Chondrocyte (in vitro differentiated cells): Measurements from ENCODE around the gene ZNF43. TPM values are rescaled to one million over a fixed set of nuclear protein-coding genes. Genes with fewer than 3 reads are reported as not detected.
A peak's percentile ranks its signal among the peaks of the same experiment; 100 is the strongest.

Experiments used
- DNase-seq: peaks from one replicate; pipeline ENCODE4 v3.0.0; 2021; ENCODE audit warnings: mixed read lengths, low spot score
- H3K27ac Mint-ChIP-seq: one replicate; pipeline ENCODE4 v1.8.0; 2021; ENCODE audit warnings: mild to moderate bottlenecking, moderate library complexity, mixed read lengths; ENCODE audit not compliant: unreplicated experiment
- H3K27me3 Mint-ChIP-seq: 2 replicates; pipeline ENCODE4 v1.8.0; 2021; ENCODE audit warnings: low read depth, mixed read lengths
- H3K36me3 Mint-ChIP-seq: 2 replicates; pipeline ENCODE4 v1.8.0; 2021; ENCODE audit warnings: low read depth, mixed read lengths
- H3K4me1 Mint-ChIP-seq: 2 replicates; pipeline ENCODE4 v1.8.0; 2021; ENCODE audit warnings: low read depth, mild to moderate bottlenecking, mixed read lengths
- H3K4me3 Mint-ChIP-seq: one replicate; pipeline ENCODE4 v1.8.0; 2021; ENCODE audit warnings: mild to moderate bottlenecking, moderate library complexity, mixed read lengths; ENCODE audit not compliant: unreplicated experiment
- H3K9me3 Mint-ChIP-seq: 2 replicates; pipeline ENCODE4 v1.8.0; 2021; ENCODE audit warnings: low read depth, mixed read lengths
- total RNA-seq: library from RNA; stranded (reverse); gene quantifications from 3 replicates; pipeline ENCODE4 v1.2.1, GENCODE V29; 2021
- TF ChIP-seq, protein P1 (sequence below): fragments of 200-600 bp; sonication (generic); IDR thresholded peaks from 2 replicates; pipeline ENCODE4 v1.5.0; 2021; ENCODE audit warnings: antibody characterized with exemption, mild to moderate bottlenecking, moderate library complexity

ZNF43 gene
- total RNA-seq, 1 donor from 2014 or later, result 9.2 TPM

GRCh38 chr19:21838646-21839045 lies 2.7 kb upstream of the ZNF43 start:
- Mint-ChIP-seq H3K36me3 (peaks cover 29% of the 10 kb centered on the region), H3K4me3 (no peak overlapping the region), H3K4me1 (peaks cover 8% of the 10 kb centered on the region), H3K27me3 (no peaks in the 10 kb centered on the region), H3K9me3 (no peaks in the 10 kb centered on the region), H3K27ac (no peak overlapping the region)
- TF ChIP-seq, protein P1, sequence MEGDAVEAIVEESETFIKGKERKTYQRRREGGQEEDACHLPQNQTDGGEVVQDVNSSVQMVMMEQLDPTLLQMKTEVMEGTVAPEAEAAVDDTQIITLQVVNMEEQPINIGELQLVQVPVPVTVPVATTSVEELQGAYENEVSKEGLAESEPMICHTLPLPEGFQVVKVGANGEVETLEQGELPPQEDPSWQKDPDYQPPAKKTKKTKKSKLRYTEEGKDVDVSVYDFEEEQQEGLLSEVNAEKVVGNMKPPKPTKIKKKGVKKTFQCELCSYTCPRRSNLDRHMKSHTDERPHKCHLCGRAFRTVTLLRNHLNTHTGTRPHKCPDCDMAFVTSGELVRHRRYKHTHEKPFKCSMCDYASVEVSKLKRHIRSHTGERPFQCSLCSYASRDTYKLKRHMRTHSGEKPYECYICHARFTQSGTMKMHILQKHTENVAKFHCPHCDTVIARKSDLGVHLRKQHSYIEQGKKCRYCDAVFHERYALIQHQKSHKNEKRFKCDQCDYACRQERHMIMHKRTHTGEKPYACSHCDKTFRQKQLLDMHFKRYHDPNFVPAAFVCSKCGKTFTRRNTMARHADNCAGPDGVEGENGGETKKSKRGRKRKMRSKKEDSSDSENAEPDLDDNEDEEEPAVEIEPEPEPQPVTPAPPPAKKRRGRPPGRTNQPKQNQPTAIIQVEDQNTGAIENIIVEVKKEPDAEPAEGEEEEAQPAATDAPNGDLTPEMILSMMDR, result no peak
- no peak for DNase-seq

DNA sequence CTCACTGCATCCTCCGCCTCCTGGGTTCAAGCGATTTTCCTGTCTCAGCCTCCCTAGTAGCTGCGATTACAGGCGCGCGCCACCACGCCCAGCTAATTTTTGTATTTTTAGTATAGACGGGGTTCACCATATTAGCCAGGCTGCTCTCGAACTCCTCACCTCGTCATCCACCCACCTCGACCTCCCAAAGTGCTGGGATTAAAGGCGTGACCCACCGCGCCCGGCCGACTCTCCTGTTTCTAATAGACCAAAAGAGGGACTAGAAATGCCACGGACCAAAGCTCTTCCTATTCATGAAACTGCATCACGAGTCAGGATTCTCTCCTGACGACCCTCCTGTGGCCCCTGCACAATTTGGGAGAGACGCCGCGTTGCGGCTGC lies 563 bp downstream of the ZNF43 start:
- Mint-ChIP-seq H3K27me3 (no peaks in the 10 kb centered on the region), H3K36me3 (peaks cover 20% of the 10 kb centered on the region)

GRCh38 chr19:21833733-21834132 lies 2.2 kb downstream of the ZNF43 start:
- no peaks in the 10 kb centered on the region for H3K27me3 Mint-ChIP-seq
- DNase-seq, result no peak
- peak overlapping the region; percentile 16 for H3K4me3 Mint-ChIP-seq
- TF ChIP-seq, protein P1, result no peak
- H3K4me1 Mint-ChIP-seq, result peaks cover 20% of the 10 kb centered on the region
- H3K27ac Mint-ChIP-seq, result no peak overlapping the region
- peaks cover 24% of the 10 kb centered on the region for H3K36me3 Mint-ChIP-seq
- H3K9me3 Mint-ChIP-seq, result peaks cover 16% of the 10 kb centered on the region

More for the DNA sequence above, 563 bp downstream of the ZNF43 start:
- Mint-ChIP-seq H3K27ac (peak overlapping the region; percentile 100), H3K9me3 (peaks cover 12% of the 10 kb centered on the region), H3K4me3 (peak overlapping the region; percentile 100), H3K4me1 (peaks cover 20% of the 10 kb centered on the region)
- DNase-seq, result no peak
- TF ChIP-seq, protein P1, result no peak

DNA sequence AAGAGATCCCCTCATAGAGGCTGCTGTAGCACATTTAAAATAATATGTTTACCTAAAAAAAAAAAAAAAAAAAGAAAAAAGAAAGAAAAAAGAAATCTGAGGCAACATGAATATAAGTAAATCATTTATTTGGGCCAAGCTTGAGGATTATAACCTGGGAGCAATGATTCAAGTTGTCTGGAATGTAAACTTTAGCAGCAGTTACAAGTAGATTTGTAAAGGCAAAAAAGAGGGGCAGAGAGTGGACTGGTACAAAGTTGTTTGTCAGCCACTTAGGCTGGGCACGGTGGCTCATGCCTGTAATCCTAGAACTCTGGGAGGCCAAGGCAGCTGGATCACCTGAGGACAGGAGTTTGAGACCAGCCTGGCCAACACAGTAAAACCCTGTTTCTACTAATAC lies 11.3 kb downstream of the ZNF43 start:
- no peak overlapping the region for H3K4me3 Mint-ChIP-seq
- peaks cover 6% of the 10 kb centered on the region for H3K4me1 Mint-ChIP-seq
- no peak overlapping the region for H3K27ac Mint-ChIP-seq
- H3K36me3 Mint-ChIP-seq, result peaks cover 34% of the 10 kb centered on the region
- peaks cover 25% of the 10 kb centered on the region for H3K9me3 Mint-ChIP-seq
- H3K27me3 Mint-ChIP-seq, result no peaks in the 10 kb centered on the region
- DNase-seq, result no peak
- TF ChIP-seq, protein P1, result no peak

- TF ChIP-seq, protein P1, result no peak
- H3K9me3 Mint-ChIP-seq, result peaks cover 34% of the 10 kb centered on the region
Measured at GRCh38 chr19:21823224-21823623, 12.8 kb downstream of the ZNF43 start.

More at GRCh38 chr19:21823224-21823623, 12.8 kb downstream of the ZNF43 start:
- Mint-ChIP-seq H3K4me3 (no peak overlapping the region), H3K4me1 (peaks cover 6% of the 10 kb centered on the region), H3K36me3 (peaks cover 43% of the 10 kb centered on the region), H3K27me3 (no peaks in the 10 kb centered on the region), H3K27ac (no peak overlapping the region)
- DNase-seq, result no peak
